Measurements from ENCODE around the gene RNF148. TPM values are rescaled to one million over a fixed set of nuclear protein-coding genes. Genes with fewer than 3 reads are reported as not detected.

The RNF148 gene
- polyA plus RNA-seq, 3 donors, result not detected

- no peak overlapping the region for H3K4me3 ChIP-seq (replicated peaks in 1 of 3; ENCODE audit: low read depth in 2 of 3, low read length in 3 of 3)
- peaks cover 0 to 9% (median 4%) of the 10 kb centered on the region in 7 donors for H3K9me3 Mint-ChIP-seq
- no peak overlapping the region for H3K4me3 Mint-ChIP-seq
- H4K20me1 ChIP-seq (ENCODE audit: insufficient read depth, low read length), result no peaks in the 10 kb centered on the region
- DNase-seq, result no peak
- 83% methylated on average over 1 of the region's 1 CpG for WGBS (ENCODE audit: insufficient coverage)
- no peak overlapping the region for H3K9ac ChIP-seq (ENCODE audit: insufficient read depth, low read length, poor library complexity, severe bottlenecking)
- peaks cover 19 to 20% of the 10 kb centered on the region in 2 donors for H3K9me3 ChIP-seq (replicated peaks in 1 of 2; ENCODE audit: control insufficient read depth in 1 of 2, insufficient read depth in 1 of 2, low read length in 2 of 2)
- no peak overlapping the region for H3K27ac ChIP-seq (ENCODE audit: low read depth in 1 of 2, low read length in 2 of 2)
- no peaks in the 10 kb centered on the region for H3K36me3 ChIP-seq (replicated peaks in 1 of 2; ENCODE audit: control insufficient read depth in 1 of 2, insufficient read depth in 2 of 2, low read length in 2 of 2)
- H3K36me3 Mint-ChIP-seq, result no peaks in the 10 kb centered on the region
- H3K27me3 Mint-ChIP-seq (ENCODE audit: low read depth in 3 of 3), result no peaks in the 10 kb centered on the region
- H2AFZ ChIP-seq (ENCODE audit: insufficient read depth, low read depth, low read length, poor library complexity, severe bottlenecking), result no peak overlapping the region
- no peaks in the 10 kb centered on the region for H3K27me3 ChIP-seq (ENCODE audit: control insufficient read depth in 2 of 2, insufficient read depth in 2 of 2, low read length in 2 of 2)
- H3K4me1 ChIP-seq (ENCODE audit: control insufficient read depth in 1 of 2, insufficient read depth in 2 of 2, low read length in 2 of 2), result no peaks in the 10 kb centered on the region
- no peaks in the 10 kb centered on the region for H3K4me1 Mint-ChIP-seq
- intact Hi-C loops (cut with micrococcal nuclease), result no loop called here
- H3K4me2 ChIP-seq (replicated peaks; ENCODE audit: extremely low read depth, low read length, poor library complexity, severe bottlenecking), result no peak overlapping the region
- H3K79me2 ChIP-seq (ENCODE audit: insufficient read depth, low read length), result no peaks in the 10 kb centered on the region
- no peak overlapping the region for H3K27ac Mint-ChIP-seq
- TF ChIP-seq, protein P1, sequence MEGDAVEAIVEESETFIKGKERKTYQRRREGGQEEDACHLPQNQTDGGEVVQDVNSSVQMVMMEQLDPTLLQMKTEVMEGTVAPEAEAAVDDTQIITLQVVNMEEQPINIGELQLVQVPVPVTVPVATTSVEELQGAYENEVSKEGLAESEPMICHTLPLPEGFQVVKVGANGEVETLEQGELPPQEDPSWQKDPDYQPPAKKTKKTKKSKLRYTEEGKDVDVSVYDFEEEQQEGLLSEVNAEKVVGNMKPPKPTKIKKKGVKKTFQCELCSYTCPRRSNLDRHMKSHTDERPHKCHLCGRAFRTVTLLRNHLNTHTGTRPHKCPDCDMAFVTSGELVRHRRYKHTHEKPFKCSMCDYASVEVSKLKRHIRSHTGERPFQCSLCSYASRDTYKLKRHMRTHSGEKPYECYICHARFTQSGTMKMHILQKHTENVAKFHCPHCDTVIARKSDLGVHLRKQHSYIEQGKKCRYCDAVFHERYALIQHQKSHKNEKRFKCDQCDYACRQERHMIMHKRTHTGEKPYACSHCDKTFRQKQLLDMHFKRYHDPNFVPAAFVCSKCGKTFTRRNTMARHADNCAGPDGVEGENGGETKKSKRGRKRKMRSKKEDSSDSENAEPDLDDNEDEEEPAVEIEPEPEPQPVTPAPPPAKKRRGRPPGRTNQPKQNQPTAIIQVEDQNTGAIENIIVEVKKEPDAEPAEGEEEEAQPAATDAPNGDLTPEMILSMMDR (IDR thresholded peaks at IDR 0.05), result no peak
Measured at GRCh38 chr7:122695816-122696215, 6.9 kb downstream of the RNF148 start.

DNA sequence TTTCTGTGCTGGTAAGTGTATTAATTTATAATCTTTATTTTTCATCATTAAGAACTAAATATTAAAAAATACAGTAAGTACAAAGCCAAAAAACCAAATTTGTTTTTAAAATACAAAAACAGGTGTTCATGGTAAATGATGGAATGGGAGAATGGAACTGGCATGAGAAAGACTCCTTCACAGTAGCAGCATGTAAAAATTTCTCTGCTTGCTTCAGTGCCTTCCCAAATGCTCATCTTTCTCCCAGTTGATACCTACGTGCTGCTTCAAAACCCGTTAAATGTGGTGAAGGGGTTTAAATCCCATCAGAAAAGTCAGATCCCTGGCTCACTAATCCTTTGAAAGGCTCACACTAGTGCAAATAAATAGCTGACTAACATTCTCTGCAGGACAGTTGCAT, 8.0 kb downstream of the RNF148 start:
- TF ChIP-seq, protein P1 (IDR thresholded peaks at IDR 0.05), result no peak
- no peaks in the 10 kb centered on the region for H3K36me3 Mint-ChIP-seq
- intact Hi-C loops (cut with micrococcal nuclease), result no loop called here
- H3K27ac Mint-ChIP-seq, result no peak overlapping the region
- H4K20me1 ChIP-seq (ENCODE audit: insufficient read depth, low read length), result no peaks in the 10 kb centered on the region
- no peaks in the 10 kb centered on the region for H3K79me2 ChIP-seq (ENCODE audit: insufficient read depth, low read length)
- H3K36me3 ChIP-seq (replicated peaks in 1 of 2; ENCODE audit: control insufficient read depth in 1 of 2, insufficient read depth in 2 of 2, low read length in 2 of 2), result no peaks in the 10 kb centered on the region
- H3K4me2 ChIP-seq (replicated peaks; ENCODE audit: extremely low read depth, low read length, poor library complexity, severe bottlenecking), result no peak overlapping the region
- no peak overlapping the region for H2AFZ ChIP-seq (ENCODE audit: insufficient read depth, low read depth, low read length, poor library complexity, severe bottlenecking)
- H3K4me1 ChIP-seq (ENCODE audit: control insufficient read depth in 1 of 2, insufficient read depth in 2 of 2, low read length in 2 of 2), result no peaks in the 10 kb centered on the region
- peaks cover 19 to 30% of the 10 kb centered on the region in 2 donors for H3K9me3 ChIP-seq (replicated peaks in 1 of 2; ENCODE audit: control insufficient read depth in 1 of 2, insufficient read depth in 1 of 2, low read length in 2 of 2)
- no peak overlapping the region for H3K27ac ChIP-seq (ENCODE audit: low read depth in 1 of 2, low read length in 2 of 2)
- no peak overlapping the region for H3K4me3 ChIP-seq (replicated peaks in 1 of 3; ENCODE audit: low read depth in 2 of 3, low read length in 3 of 3)
- no peaks in the 10 kb centered on the region for H3K27me3 Mint-ChIP-seq (ENCODE audit: low read depth in 3 of 3)
- no peak overlapping the region for H3K9ac ChIP-seq (ENCODE audit: insufficient read depth, low read length, poor library complexity, severe bottlenecking)
- DNase-seq, result no peak
- no CpG with 5 or more reads among the region's 2 CpGs for WGBS (ENCODE audit: insufficient coverage)
- H3K9me3 Mint-ChIP-seq, result peaks cover 0 to 12% (median 6%) of the 10 kb centered on the region in 7 donors
- no peak overlapping the region for H3K4me3 Mint-ChIP-seq
- no peaks in the 10 kb centered on the region for H3K4me1 Mint-ChIP-seq
- H3K27me3 ChIP-seq (ENCODE audit: control insufficient read depth in 2 of 2, insufficient read depth in 2 of 2, low read length in 2 of 2), result no peaks in the 10 kb centered on the region

All from CD14-positive monocyte (primary cell).